ENCODE data around the gene DCP1B. TPM values are rescaled to one million over a fixed set of nuclear protein-coding genes. Genes with fewer than 3 reads are reported as not detected.

DCP1B gene
- total RNA-seq, 1 experiment from 2014 or later = 30.8 TPM

DNA sequence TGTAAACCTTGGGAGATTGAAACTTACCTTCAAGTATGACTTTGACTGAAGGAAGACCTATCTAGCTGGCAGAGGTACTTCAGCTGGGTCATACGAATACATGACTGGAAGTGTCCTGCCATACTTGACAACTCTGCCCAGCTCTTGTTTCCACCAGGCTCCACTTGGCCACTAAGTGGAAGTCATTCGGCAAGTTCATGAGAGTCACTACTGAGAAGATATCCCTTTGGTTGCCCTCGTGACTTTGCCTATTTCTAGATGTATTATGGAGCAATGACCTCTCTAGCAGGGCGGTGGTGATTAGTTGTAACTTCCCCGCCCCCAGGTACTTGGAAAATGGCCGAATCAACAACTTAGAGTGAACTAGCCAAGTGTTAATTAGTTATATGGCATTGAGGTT, 39.9 kb upstream of the DCP1B start:
- no peak overlapping the region for H3K9ac ChIP-seq (ENCODE audit: low read length)
- H3K9me2 ChIP-seq (replicated peaks; ENCODE audit: insufficient read depth, low read length) = no peaks in the 10 kb centered on the region
- H3K27me3 ChIP-seq (ENCODE audit: low read length) = no peaks in the 10 kb centered on the region
- H3K27ac ChIP-seq (ENCODE audit: low read length) = no peak overlapping the region
- no peaks in the 10 kb centered on the region for H4K20me1 ChIP-seq (ENCODE audit: insufficient read depth, low read depth, low read length)
- no peak for DNase-seq
- H3K4me3 ChIP-seq (ENCODE audit: low read length) = no peak overlapping the region
- H3K36me3 ChIP-seq (ENCODE audit: insufficient read depth, low read length) = no peaks in the 10 kb centered on the region
- H2AFZ ChIP-seq (ENCODE audit: low read length) = no peak overlapping the region
- no peaks in the 10 kb centered on the region for H3K9me3 ChIP-seq (ENCODE audit: low read length)
- H3K4me1 ChIP-seq (ENCODE audit: low read length) = no peaks in the 10 kb centered on the region
- H3K4me2 ChIP-seq (ENCODE audit: low read depth, low read length, poor library complexity, severe bottlenecking) = no peak overlapping the region
- no peaks in the 10 kb centered on the region for H3K79me2 ChIP-seq (ENCODE audit: low read length)

DNA sequence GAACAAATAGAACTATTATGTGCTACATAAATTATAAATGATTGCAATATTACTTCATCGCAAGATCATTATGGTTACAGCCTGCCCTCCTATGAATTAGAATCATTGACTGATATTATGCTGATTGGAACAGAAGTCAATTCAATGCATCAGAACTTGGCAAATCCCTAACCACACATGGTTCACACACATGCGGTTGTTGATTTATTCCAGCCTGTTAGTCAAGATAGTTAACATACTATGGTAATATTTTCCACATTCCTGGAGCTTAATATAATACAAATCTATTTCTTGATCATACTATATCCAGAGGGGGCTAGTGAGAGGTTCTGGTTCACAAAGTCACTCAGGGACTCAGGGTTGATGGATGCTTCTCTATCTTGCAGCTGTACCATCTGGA, 38.8 kb upstream of the DCP1B start:
- H3K9ac ChIP-seq (ENCODE audit: low read length) = no peak overlapping the region
- H2AFZ ChIP-seq (ENCODE audit: low read length) = no peak overlapping the region
- H3K4me3 ChIP-seq (ENCODE audit: low read length) = no peak overlapping the region
- DNase-seq = no peak
- no peaks in the 10 kb centered on the region for H3K27me3 ChIP-seq (ENCODE audit: low read length)
- no peak overlapping the region for H3K4me2 ChIP-seq (ENCODE audit: low read depth, low read length, poor library complexity, severe bottlenecking)
- H3K9me3 ChIP-seq (ENCODE audit: low read length) = no peaks in the 10 kb centered on the region
- H3K79me2 ChIP-seq (ENCODE audit: low read length) = no peaks in the 10 kb centered on the region
- H3K27ac ChIP-seq (ENCODE audit: low read length) = no peak overlapping the region
- no peaks in the 10 kb centered on the region for H3K36me3 ChIP-seq (ENCODE audit: insufficient read depth, low read length)
- H3K4me1 ChIP-seq (ENCODE audit: low read length) = no peaks in the 10 kb centered on the region
- H4K20me1 ChIP-seq (ENCODE audit: insufficient read depth, low read depth, low read length) = no peaks in the 10 kb centered on the region
- no peaks in the 10 kb centered on the region for H3K9me2 ChIP-seq (replicated peaks; ENCODE audit: insufficient read depth, low read length)

DNA sequence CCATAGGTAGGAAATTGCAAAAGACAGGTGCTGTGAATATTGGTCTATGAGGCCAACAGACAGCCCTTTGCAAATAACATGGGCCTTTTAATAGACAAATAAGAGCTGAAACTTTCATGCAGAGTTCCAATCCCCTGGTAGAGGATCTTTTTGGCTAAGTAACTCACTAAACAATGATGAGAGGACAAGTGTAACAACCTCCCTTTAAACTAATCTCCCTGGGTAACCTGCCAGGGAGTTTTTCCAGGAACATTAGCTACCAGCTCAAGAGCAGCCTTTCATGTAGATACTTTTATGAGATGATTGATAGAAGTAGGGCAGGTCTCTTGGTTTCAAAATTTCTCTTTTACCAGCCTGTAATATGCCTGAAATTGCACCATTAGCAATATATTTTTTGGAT, 34.8 kb upstream of the DCP1B start:
- Histone ChIP-seq H3K9me3 (ENCODE audit: low read length) (no peaks in the 10 kb centered on the region), H3K9me2 (replicated peaks; ENCODE audit: insufficient read depth, low read length) (no peaks in the 10 kb centered on the region), H2AFZ (ENCODE audit: low read length) (no peak overlapping the region), H3K27ac (ENCODE audit: low read length) (no peak overlapping the region), H3K9ac (ENCODE audit: low read length) (no peak overlapping the region), H4K20me1 (ENCODE audit: insufficient read depth, low read depth, low read length) (no peaks in the 10 kb centered on the region), H3K79me2 (ENCODE audit: low read length) (no peaks in the 10 kb centered on the region), H3K4me3 (ENCODE audit: low read length) (no peak overlapping the region), H3K4me2 (ENCODE audit: low read depth, low read length, poor library complexity, severe bottlenecking) (no peak overlapping the region), H3K27me3 (ENCODE audit: low read length) (no peaks in the 10 kb centered on the region), H3K36me3 (ENCODE audit: insufficient read depth, low read length) (no peaks in the 10 kb centered on the region), H3K4me1 (ENCODE audit: low read length) (peaks cover 11% of the 10 kb centered on the region)
- DNase-seq = no peak

DNA sequence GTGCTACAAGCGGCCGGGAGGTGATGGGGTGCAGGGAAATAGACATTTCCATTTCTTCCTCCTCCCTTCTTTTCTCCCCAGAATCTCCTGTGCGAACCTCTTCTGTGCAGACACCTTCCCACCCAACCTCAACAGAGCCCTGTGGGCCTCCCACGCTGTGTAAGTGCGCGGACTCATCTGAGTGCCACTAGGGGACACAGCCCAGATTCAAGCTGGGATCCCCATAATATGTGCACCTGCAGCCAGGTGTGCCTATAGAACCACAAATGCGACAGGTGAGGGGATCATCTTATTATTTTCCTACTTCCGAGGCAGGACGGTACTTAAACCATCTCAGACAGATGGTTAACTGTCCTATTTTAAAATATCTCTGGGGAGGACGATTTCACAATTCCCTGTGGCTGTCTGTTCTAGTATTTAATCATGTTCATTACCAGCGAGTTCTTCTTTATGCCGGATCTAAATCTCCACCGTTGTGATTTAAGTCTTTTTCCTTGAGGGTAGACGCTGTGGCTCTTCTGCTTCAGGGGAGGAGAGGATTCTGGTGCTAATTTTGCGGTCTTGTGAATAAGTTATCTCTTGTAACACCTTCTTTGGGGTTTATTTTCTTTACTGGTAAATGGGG, 31.3 kb upstream of the DCP1B start:
- Histone ChIP-seq H3K9me2 (replicated peaks; ENCODE audit: insufficient read depth, low read length) (no peaks in the 10 kb centered on the region), H3K4me1 (ENCODE audit: low read length) (peaks cover 11% of the 10 kb centered on the region), H3K4me3 (ENCODE audit: low read length) (peak overlapping the region; percentile 60), H3K27ac (ENCODE audit: low read length) (no peak overlapping the region), H3K27me3 (ENCODE audit: low read length) (no peaks in the 10 kb centered on the region), H3K36me3 (ENCODE audit: insufficient read depth, low read length) (no peaks in the 10 kb centered on the region), H3K9ac (ENCODE audit: low read length) (peak overlapping the region; percentile 60), H3K9me3 (ENCODE audit: low read length) (no peaks in the 10 kb centered on the region), H3K79me2 (ENCODE audit: low read length) (no peaks in the 10 kb centered on the region), H2AFZ (ENCODE audit: low read length) (peak overlapping the region; percentile 89), H4K20me1 (ENCODE audit: insufficient read depth, low read depth, low read length) (no peaks in the 10 kb centered on the region), H3K4me2 (ENCODE audit: low read depth, low read length, poor library complexity, severe bottlenecking) (peak overlapping the region; percentile 67)
- DNase-seq = no peak

DNA sequence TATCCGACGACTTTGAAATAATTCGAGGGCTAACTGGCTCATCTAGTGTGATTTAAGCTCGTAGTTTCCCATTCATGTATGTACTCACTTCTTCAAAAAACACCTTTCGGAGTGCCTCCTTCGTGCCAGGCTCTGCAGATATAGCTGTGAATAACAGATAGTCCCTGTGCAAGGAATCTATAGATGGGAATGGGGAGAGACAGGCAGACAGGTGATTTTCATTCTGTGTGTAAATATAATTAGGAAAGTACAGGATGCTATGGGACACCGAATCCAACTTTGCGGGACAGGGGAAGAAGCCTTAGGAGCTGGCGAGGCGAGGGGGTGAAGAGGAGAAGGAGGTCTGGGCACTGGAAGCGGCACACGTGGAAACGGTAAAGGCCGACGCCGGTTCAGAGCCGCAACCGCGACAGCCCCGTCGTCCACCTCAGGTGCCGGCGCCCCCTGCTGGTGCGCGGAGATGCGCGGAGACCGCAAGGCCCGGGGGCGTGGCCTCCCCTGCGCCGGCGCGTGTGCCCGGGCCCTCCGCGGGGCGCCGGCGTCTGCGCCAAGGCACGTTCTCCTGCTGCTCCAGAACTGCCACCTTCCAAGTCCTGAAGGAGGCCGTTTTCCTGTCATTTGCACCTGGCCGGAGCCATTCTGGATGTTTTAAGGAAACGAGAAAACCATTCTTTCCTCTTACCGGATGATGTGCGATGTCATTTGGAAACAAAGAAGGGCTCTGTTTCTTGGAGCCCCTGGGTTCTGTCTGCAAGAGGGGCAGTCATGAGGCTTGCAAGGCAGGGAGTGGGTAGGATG, 30.6 kb upstream of the DCP1B start:
- Histone ChIP-seq H4K20me1 (ENCODE audit: insufficient read depth, low read depth, low read length) (no peaks in the 10 kb centered on the region), H3K9me2 (replicated peaks; ENCODE audit: insufficient read depth, low read length) (no peaks in the 10 kb centered on the region), H3K9me3 (ENCODE audit: low read length) (no peaks in the 10 kb centered on the region), H3K27ac (ENCODE audit: low read length) (no peak overlapping the region), H3K4me3 (ENCODE audit: low read length) (peak overlapping the region; percentile 60), H3K4me2 (ENCODE audit: low read depth, low read length, poor library complexity, severe bottlenecking) (peak overlapping the region; percentile 67), H3K27me3 (ENCODE audit: low read length) (no peaks in the 10 kb centered on the region), H3K36me3 (ENCODE audit: insufficient read depth, low read length) (no peaks in the 10 kb centered on the region), H3K4me1 (ENCODE audit: low read length) (peaks cover 11% of the 10 kb centered on the region), H3K79me2 (ENCODE audit: low read length) (no peaks in the 10 kb centered on the region), H2AFZ (ENCODE audit: low read length) (peak overlapping the region; percentile 89), H3K9ac (ENCODE audit: low read length) (peak overlapping the region; percentile 60)
- DNase-seq = peak; percentile 96

GRCh38 chr12:2032506-2032905, 28.2 kb upstream of the DCP1B start:
- Histone ChIP-seq H3K36me3 (ENCODE audit: insufficient read depth, low read length) (no peaks in the 10 kb centered on the region), H3K27me3 (ENCODE audit: low read length) (no peaks in the 10 kb centered on the region), H3K4me3 (ENCODE audit: low read length) (no peak overlapping the region), H3K9ac (ENCODE audit: low read length) (no peak overlapping the region), H3K9me3 (ENCODE audit: low read length) (no peaks in the 10 kb centered on the region), H3K79me2 (ENCODE audit: low read length) (no peaks in the 10 kb centered on the region), H3K27ac (ENCODE audit: low read length) (no peak overlapping the region), H3K9me2 (replicated peaks; ENCODE audit: insufficient read depth, low read length) (no peaks in the 10 kb centered on the region), H4K20me1 (ENCODE audit: insufficient read depth, low read depth, low read length) (no peaks in the 10 kb centered on the region), H3K4me1 (ENCODE audit: low read length) (peaks cover 11% of the 10 kb centered on the region), H2AFZ (ENCODE audit: low read length) (no peak overlapping the region), H3K4me2 (ENCODE audit: low read depth, low read length, poor library complexity, severe bottlenecking) (no peak overlapping the region)
- no peak for DNase-seq

- H3K9ac ChIP-seq (ENCODE audit: low read length) = no peak overlapping the region
- H3K4me3 ChIP-seq (ENCODE audit: low read length) = no peak overlapping the region
- no peaks in the 10 kb centered on the region for H3K9me2 ChIP-seq (replicated peaks; ENCODE audit: insufficient read depth, low read length)
- H3K4me1 ChIP-seq (ENCODE audit: low read length) = peaks cover 5% of the 10 kb centered on the region
- no peak for DNase-seq
- no peaks in the 10 kb centered on the region for H4K20me1 ChIP-seq (ENCODE audit: insufficient read depth, low read depth, low read length)
- H3K9me3 ChIP-seq (ENCODE audit: low read length) = no peaks in the 10 kb centered on the region
- H2AFZ ChIP-seq (ENCODE audit: low read length) = no peak overlapping the region
- H3K4me2 ChIP-seq (ENCODE audit: low read depth, low read length, poor library complexity, severe bottlenecking) = no peak overlapping the region
- H3K79me2 ChIP-seq (ENCODE audit: low read length) = no peaks in the 10 kb centered on the region
- H3K36me3 ChIP-seq (ENCODE audit: insufficient read depth, low read length) = no peaks in the 10 kb centered on the region
- H3K27ac ChIP-seq (ENCODE audit: low read length) = no peak overlapping the region
- H3K27me3 ChIP-seq (ENCODE audit: low read length) = no peaks in the 10 kb centered on the region
These were observed 25.6 kb upstream of the DCP1B start for GRCh38 chr12:2029851-2030250.

DNA sequence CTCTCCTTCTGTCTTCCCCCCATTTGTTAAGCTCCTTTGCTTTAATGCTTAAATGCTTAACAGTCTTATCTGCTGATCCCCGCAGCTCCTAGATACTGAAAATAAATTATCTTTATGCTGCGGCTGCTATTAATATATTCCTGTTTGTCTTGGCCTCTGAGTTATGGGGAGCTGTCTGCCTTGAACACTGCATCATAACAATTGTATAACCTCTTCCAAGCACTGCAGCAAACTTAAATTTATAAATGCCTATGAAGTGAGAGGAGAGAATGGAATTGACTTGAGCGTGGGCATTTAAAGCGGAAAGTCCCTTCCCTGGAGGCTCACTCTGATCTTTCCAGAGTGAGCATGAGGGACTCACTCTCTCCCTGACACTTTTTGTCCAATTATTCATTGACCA, 23.1 kb upstream of the DCP1B start:
- no peaks in the 10 kb centered on the region for H3K79me2 ChIP-seq (ENCODE audit: low read length)
- H2AFZ ChIP-seq (ENCODE audit: low read length) = no peak overlapping the region
- DNase-seq = no peak
- no peak overlapping the region for H3K9ac ChIP-seq (ENCODE audit: low read length)
- H3K36me3 ChIP-seq (ENCODE audit: insufficient read depth, low read length) = no peaks in the 10 kb centered on the region
- no peaks in the 10 kb centered on the region for H3K9me2 ChIP-seq (replicated peaks; ENCODE audit: insufficient read depth, low read length)
- no peak overlapping the region for H3K4me2 ChIP-seq (ENCODE audit: low read depth, low read length, poor library complexity, severe bottlenecking)
- H3K27ac ChIP-seq (ENCODE audit: low read length) = no peak overlapping the region
- no peaks in the 10 kb centered on the region for H4K20me1 ChIP-seq (ENCODE audit: insufficient read depth, low read depth, low read length)
- H3K27me3 ChIP-seq (ENCODE audit: low read length) = no peaks in the 10 kb centered on the region
- H3K9me3 ChIP-seq (ENCODE audit: low read length) = no peaks in the 10 kb centered on the region
- no peaks in the 10 kb centered on the region for H3K4me1 ChIP-seq (ENCODE audit: low read length)
- no peak overlapping the region for H3K4me3 ChIP-seq (ENCODE audit: low read length)

Data from Karpas-422 (cell line).